ENCODE data around the gene LHX3.
A peak's percentile ranks its signal among the peaks of the same experiment; 100 is the strongest.
"Not testable (repeated sequence)": the region's sequence is repeated elsewhere in the genome, so short reads cannot be mapped to it uniquely, and the experiment has no call there.

LHX3 gene

GRCh38 chr9:136241542-136241941 lies 36.6 kb upstream of the LHX3 start:
- no peak for DNase-seq

- no peak for DNase-seq
Measured at GRCh38 chr9:136240941-136241340, 36.0 kb upstream of the LHX3 start.

GRCh38 chr9:136239983-136240330 lies 35.0 kb upstream of the LHX3 start:
- no peak for DNase-seq

- DNase-seq, result no peak
Measured at GRCh38 chr9:136239135-136239982, 34.4 kb upstream of the LHX3 start.

- no peak for DNase-seq
Measured at GRCh38 chr9:136238342-136238732, 33.4 kb upstream of the LHX3 start.

GRCh38 chr9:136237486-136238341 lies 32.8 kb upstream of the LHX3 start:
- DNase-seq, result no peak

- not testable (repeated sequence) for DNase-seq
Measured at GRCh38 chr9:136236471-136237410, 31.8 kb upstream of the LHX3 start.

- no peak for DNase-seq
Measured at GRCh38 chr9:136235709-136236455, 31.0 kb upstream of the LHX3 start.

- no peak for DNase-seq
Measured at GRCh38 chr9:136235171-136235570, 30.2 kb upstream of the LHX3 start.

- DNase-seq, result no peak
Measured at GRCh38 chr9:136234597-136234996, 29.7 kb upstream of the LHX3 start.

- DNase-seq, result no peak
Measured at GRCh38 chr9:136233868-136234267, 28.9 kb upstream of the LHX3 start.

- DNase-seq, result peak in 1 of 5 donors; percentile 22
Measured at GRCh38 chr9:136233411-136233810, 28.5 kb upstream of the LHX3 start.

- no peak for DNase-seq
Measured at GRCh38 chr9:136232969-136233368, 28.0 kb upstream of the LHX3 start.

- peak in 2 of 5 donors; percentile 10 to 84 for DNase-seq
Measured at GRCh38 chr9:136231478-136232297, 26.8 kb upstream of the LHX3 start.

GRCh38 chr9:136230773-136231172 lies 25.8 kb upstream of the LHX3 start:
- no peak for DNase-seq

- no peak for DNase-seq
Measured at GRCh38 chr9:136230365-136230764, 25.4 kb upstream of the LHX3 start.

GRCh38 chr9:136229096-136230065 lies 24.5 kb upstream of the LHX3 start:
- no peak for DNase-seq

GRCh38 chr9:136228107-136228875 lies 23.4 kb upstream of the LHX3 start:
- DNase-seq, result no peak
